ENCODE measurements around the gene ARAP1.

ARAP1 gene

DNA sequence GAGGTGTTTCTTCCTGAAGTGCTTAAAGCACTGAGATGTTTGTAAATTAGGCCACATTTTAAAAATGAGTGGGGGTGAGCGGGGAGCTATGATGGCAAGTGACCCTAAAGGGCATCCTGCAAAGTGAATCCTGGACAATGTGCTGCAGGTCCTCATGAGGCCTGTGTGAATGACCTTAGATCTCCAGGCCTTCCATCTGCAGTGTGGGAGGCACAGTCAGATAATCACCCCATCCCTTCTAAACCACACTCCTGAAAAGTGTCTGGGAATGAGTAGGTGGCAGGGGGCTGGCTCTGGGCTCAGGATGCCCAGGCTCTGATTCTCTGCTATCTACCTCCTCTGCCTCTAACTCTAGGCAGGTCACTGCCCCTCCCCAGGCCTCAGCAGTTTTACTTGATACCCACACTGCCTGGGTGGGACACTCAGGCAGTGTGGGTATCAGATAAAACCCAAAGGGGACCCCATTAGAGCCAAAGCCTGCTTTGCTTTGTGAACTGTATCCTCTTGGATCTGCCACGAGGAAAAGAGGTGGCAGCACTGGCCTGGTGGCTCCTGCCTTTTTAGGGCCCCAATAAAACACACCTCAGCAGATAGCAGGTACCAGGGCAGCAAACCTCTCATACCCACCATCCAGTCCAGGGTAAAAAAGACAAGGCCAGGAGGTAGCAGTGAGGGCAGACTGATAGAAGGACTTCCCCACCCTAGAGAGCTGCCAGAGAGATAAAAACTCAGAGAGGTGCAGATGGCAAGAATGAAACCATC, 31.1 kb upstream of the ARAP1 start:
- no peak for DNase-seq (ENCODE audit: low read depth, low spot score)
- in situ Hi-C loops (cut with HindIII; ENCODE audit: low sequenced_read_pairs) = no loop called here
- TF ChIP-seq, protein P1, sequence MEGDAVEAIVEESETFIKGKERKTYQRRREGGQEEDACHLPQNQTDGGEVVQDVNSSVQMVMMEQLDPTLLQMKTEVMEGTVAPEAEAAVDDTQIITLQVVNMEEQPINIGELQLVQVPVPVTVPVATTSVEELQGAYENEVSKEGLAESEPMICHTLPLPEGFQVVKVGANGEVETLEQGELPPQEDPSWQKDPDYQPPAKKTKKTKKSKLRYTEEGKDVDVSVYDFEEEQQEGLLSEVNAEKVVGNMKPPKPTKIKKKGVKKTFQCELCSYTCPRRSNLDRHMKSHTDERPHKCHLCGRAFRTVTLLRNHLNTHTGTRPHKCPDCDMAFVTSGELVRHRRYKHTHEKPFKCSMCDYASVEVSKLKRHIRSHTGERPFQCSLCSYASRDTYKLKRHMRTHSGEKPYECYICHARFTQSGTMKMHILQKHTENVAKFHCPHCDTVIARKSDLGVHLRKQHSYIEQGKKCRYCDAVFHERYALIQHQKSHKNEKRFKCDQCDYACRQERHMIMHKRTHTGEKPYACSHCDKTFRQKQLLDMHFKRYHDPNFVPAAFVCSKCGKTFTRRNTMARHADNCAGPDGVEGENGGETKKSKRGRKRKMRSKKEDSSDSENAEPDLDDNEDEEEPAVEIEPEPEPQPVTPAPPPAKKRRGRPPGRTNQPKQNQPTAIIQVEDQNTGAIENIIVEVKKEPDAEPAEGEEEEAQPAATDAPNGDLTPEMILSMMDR (IDR thresholded peaks at IDR 0.05; ENCODE audit: low read depth, low read length) = no peak
- H3K4me3 ChIP-seq (ENCODE audit: low read depth, low read length) = no peak overlapping the region

DNA sequence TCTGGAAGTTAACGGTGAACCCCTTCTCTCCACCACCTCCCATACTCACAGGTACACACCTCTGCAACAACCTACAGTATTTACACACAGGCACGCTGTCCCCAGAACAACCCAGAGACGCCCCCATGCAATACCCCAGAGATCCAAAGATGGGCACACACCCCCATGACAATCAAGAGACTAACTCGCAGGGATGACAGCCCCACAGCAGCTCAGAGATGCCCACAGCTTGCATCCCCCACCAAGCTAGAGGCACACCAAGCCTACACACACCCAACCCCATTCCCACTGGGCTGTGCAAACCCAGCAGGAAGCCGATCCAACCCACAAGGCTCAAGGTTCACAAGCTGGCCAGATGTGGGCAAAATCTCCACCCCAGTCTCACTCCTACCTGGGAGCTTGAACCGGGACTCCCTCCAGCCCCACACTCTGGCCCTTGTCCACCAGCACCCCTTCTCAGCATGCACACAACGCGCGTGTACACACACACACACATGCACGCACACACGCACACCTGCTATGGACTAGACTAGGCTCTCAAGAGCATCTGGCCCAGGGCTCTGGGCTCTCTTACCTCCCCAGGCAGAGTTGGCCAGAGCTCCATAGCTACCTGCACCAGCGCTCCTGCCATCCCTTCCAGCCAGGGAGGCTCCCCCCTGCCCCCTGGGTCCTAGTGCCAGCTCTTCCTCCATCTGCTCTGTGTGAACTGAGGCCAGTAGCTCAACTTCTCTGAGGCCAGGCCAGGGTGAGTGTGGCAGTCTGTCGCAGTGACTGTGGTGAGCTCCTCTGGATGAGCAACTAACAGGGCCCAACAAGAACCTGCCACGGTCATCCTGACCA, 30.1 kb upstream of the ARAP1 start:
- DNase-seq (ENCODE audit: low read depth, low spot score) = no peak
- H3K4me3 ChIP-seq (ENCODE audit: low read depth, low read length) = peak overlapping the region; percentile 31
- TF ChIP-seq, protein P1 (IDR thresholded peaks at IDR 0.05; ENCODE audit: low read depth, low read length) = no peak
- in situ Hi-C loops (cut with HindIII; ENCODE audit: low sequenced_read_pairs) = no loop called here

DNA sequence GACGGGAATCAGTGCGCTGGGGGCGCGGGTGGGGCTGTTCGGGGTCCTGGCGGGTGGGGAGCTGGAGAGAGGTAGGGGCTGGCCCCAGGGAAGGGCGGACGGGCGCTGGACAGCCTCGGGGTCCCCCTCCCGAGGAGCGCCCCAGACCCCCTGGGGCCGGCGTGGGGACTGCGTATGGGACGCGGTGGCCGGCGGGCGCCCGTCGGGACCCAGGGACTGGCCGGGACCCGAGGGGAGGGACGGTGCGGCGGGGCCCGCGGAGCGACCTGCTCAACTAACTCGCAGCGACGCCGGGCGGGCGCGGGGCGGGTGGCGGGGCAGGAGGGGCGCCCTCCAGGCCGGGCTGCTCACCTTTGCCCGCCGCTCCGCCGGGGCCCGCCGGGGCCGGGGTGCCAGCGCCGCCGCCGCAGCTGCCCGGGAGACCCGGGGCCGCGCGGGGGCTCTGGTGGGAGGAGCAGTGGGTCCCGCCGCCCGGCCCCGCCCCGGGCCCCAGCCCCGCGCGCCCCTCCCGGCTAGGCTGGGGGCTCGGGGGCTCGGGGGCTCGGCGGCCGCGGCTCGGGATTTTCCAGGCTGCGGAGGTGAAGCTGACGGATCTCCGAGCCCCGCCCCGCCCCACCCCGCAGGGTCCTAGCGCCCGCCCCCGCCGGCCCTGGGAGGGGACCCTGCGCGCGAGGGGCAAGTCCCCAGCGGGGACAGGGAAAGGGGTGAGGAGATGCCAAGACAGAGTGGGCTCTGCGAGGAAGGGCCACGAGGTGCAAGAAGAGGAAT, 29.3 kb upstream of the ARAP1 start:
- H3K4me3 ChIP-seq (ENCODE audit: low read depth, low read length) = peak overlapping the region; percentile 37
- DNase-seq (ENCODE audit: low read depth, low spot score) = no peak
- TF ChIP-seq, protein P1 (IDR thresholded peaks at IDR 0.05; ENCODE audit: low read depth, low read length) = no peak
- in situ Hi-C loops (cut with HindIII; ENCODE audit: low sequenced_read_pairs) = no loop called here

DNA sequence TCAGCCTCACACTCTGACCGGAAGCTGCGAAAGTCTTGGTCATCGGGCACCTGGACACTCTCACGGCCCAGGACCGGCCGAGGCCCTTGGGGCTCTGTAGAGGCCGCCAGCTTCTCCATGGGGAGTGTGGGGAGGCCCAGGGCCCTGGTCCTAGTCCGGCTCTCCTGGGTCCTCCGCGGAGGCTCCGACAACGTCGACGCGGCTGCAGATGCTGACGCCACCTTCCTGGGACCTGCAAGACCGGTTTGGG, 28.8 kb upstream of the ARAP1 start:
- H3K4me3 ChIP-seq (ENCODE audit: low read depth, low read length) = peak overlapping the region; percentile 37
- in situ Hi-C loops (cut with HindIII; ENCODE audit: low sequenced_read_pairs) = no loop called here
- DNase-seq (ENCODE audit: low read depth, low spot score) = no peak

DNA sequence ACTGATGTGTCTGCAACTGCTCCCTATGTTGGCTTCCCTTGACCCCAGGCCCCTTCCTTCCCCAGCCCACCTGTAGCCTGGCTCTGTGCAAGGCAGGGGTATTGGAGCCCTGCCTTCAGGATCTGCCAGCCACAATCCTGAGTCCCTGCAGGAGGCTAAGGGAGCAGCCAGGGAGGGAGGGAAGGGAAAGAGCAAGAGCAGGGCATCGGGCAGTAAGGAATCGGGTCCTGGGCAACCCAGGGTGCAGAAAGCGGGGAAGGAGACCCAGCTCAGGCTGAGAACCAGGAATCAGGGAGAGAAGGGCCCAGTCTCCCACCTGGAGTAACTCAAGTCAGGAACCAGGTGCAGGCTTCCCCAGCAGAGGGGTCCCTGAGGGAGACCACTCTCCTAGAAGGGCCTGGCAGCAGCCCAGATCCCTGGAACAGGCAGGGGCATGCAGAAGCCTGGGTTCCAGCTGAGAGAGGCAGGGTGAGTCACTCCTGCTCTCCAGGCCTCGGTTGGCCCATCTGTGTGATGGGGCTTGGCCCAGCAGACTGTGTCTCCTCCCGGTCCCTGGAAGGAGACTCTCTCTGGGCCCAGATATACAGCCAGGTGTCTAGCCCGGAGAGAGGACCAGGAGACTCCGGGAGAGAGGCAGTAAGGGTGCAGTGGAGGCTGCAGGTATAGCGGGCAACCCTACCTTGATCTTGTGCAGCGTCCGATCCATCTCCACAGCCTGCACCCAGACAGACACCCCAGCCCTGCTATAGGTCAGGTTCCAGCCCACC, 28.3 kb upstream of the ARAP1 start:
- no peak for DNase-seq (ENCODE audit: low read depth, low spot score)
- in situ Hi-C loops (cut with HindIII; ENCODE audit: low sequenced_read_pairs) = no loop called here
- peak overlapping the region; percentile 37 for H3K4me3 ChIP-seq (ENCODE audit: low read depth, low read length)
- TF ChIP-seq, protein P1 (IDR thresholded peaks at IDR 0.05; ENCODE audit: low read depth, low read length) = no peak

More for the DNA sequence above, 28.8 kb upstream of the ARAP1 start:
- TF ChIP-seq, protein P1 (IDR thresholded peaks at IDR 0.05; ENCODE audit: low read depth, low read length) = no peak
